NK-92 (cell line): Measurements from ENCODE around the gene MARS2.
A peak's percentile ranks its signal among the peaks of the same experiment; 100 is the strongest.
"Not testable (repeated sequence)": the region's sequence is repeated elsewhere in the genome, so short reads cannot be mapped to it uniquely, and the experiment has no call there.

ENCODE experiments used
- DNase-seq: peaks from one replicate; lab custom pipeline; 2025; ENCODE audit not compliant: unreplicated experiment; lab: John Stamatoyannopoulos, UW

The MARS2 gene

GRCh38 chr2:197705121-197705911 lies at the start of gene MARS2:
TSS of gene MARS2 (plus strand) at chr2:197705369. CDS start at chr2:197705406, 37 bp downstream.
- DNase-seq, result peak; percentile 31

- DNase-seq, result no peak
Measured at GRCh38 chr2:197657562-197657961, 47.6 kb upstream of the MARS2 start.

GRCh38 chr2:197661626-197662025 lies 43.5 kb upstream of the MARS2 start:
- no peak for DNase-seq

GRCh38 chr2:197666277-197666676 lies 38.9 kb upstream of the MARS2 start:
- no peak for DNase-seq

- no peak for DNase-seq
Measured at GRCh38 chr2:197668296-197668695, 36.9 kb upstream of the MARS2 start.

- DNase-seq, result no peak
Measured at GRCh38 chr2:197669077-197669476, 36.1 kb upstream of the MARS2 start.

- DNase-seq, result no peak
Measured at GRCh38 chr2:197672371-197672893, 32.7 kb upstream of the MARS2 start.

- DNase-seq, result no peak
Measured at GRCh38 chr2:197673106-197673505, 32.1 kb upstream of the MARS2 start.

GRCh38 chr2:197673606-197674005 lies 31.6 kb upstream of the MARS2 start:
- DNase-seq, result no peak

- DNase-seq, result no peak
Measured at GRCh38 chr2:197674060-197674459, 31.1 kb upstream of the MARS2 start.

GRCh38 chr2:197674591-197674990 lies 30.6 kb upstream of the MARS2 start:
- DNase-seq, result no peak

- no peak for DNase-seq
Measured at GRCh38 chr2:197675246-197675645, 29.9 kb upstream of the MARS2 start, which contains the start of gene RFTN2. TSS of gene RFTN2 (minus strand) at chr2:197675587. CDS start at chr2:197675458, 129 bp downstream.

GRCh38 chr2:197675711-197676188 lies 29.4 kb upstream of the MARS2 start:
- DNase-seq, result no peak

GRCh38 chr2:197677056-197677455 lies 28.1 kb upstream of the MARS2 start:
- no peak for DNase-seq

- no peak for DNase-seq
Measured at GRCh38 chr2:197677483-197677882, 27.7 kb upstream of the MARS2 start.

- not testable (repeated sequence) for DNase-seq
Measured at GRCh38 chr2:197695206-197695605, 10.0 kb upstream of the MARS2 start.

- DNase-seq, result not testable (repeated sequence)
Measured at GRCh38 chr2:197695971-197696370, 9.2 kb upstream of the MARS2 start.

- DNase-seq, result not testable (repeated sequence)
Measured at GRCh38 chr2:197696571-197696970, 8.6 kb upstream of the MARS2 start.

- DNase-seq, result not testable (repeated sequence)
Measured at GRCh38 chr2:197699724-197700123, 5.4 kb upstream of the MARS2 start.

- no peak for DNase-seq
Measured at GRCh38 chr2:197700960-197701359, 4.2 kb upstream of the MARS2 start.

- no peak for DNase-seq
Measured at GRCh38 chr2:197704434-197705120, 592 bp upstream of the MARS2 start.
